Fibroblast of skin of left biceps (primary cell): ENCODE results near the gene ADCY6.
"Not testable (repeated sequence)": the region's sequence is repeated elsewhere in the genome, so short reads cannot be mapped to it uniquely, and the experiment has no call there.

Experiments used
- DNase-seq, 2 experiments: peaks; one replicate each; pipeline ENCODE4 v3.0.0-alpha.2; 2013; ENCODE audit warnings: low read depth in 2 of 2

Gene ADCY6

GRCh38 chr12:48750769-48751356 is 38.0 kb downstream of the ADCY6 start:
- no peak for DNase-seq

GRCh38 chr12:48750215-48750614 is 38.7 kb downstream of the ADCY6 start:
- DNase-seq, result no peak

- no peak for DNase-seq
Measured at GRCh38 chr12:48744251-48745008, 44.5 kb downstream of the ADCY6 start.

GRCh38 chr12:48739618-48740269 is 49.1 kb downstream of the ADCY6 start:
- DNase-seq, result no peak

- no peak for DNase-seq
Measured at GRCh38 chr12:48736456-48736855, 52.4 kb downstream of the ADCY6 start.

- DNase-seq, result no peak
Measured at GRCh38 chr12:48728807-48729206, 60.1 kb downstream of the ADCY6 start.

GRCh38 chr12:48720737-48721136 is 68.2 kb downstream of the ADCY6 start:
- DNase-seq, result not testable (repeated sequence)

GRCh38 chr12:48720171-48720570 is 68.7 kb downstream of the ADCY6 start:
- DNase-seq, result not testable (repeated sequence)

GRCh38 chr12:48719002-48719401 is 69.9 kb downstream of the ADCY6 start:
- DNase-seq, result not testable (repeated sequence)

GRCh38 chr12:48717252-48717695 is 71.6 kb downstream of the ADCY6 start:
- DNase-seq, result no peak

GRCh38 chr12:48716493-48717251 is 72.2 kb downstream of the ADCY6 start, which contains the start of gene CCNT1:
Gene CCNT1 (minus strand): TSS chr12:48716707. CDS start chr12:48716675, 32 bp downstream.
- peak; percentile 99 to 100 for DNase-seq
